Ishikawa (cell line): ENCODE data around the gene SELENOV.

Source experiments
- CEBPB ChIP-seq: IDR thresholded peaks from 2 replicates; pipeline ENCODE4 v1.6.1; 2012
- CREB1 ChIP-seq: IDR thresholded peaks from 2 replicates; pipeline ENCODE4 v1.6.1; 2012; ENCODE audit warnings: low read depth
- EGR1 ChIP-seq: IDR thresholded peaks from 2 replicates; pipeline ENCODE4 v1.6.1; 2012
- EP300 ChIP-seq: IDR thresholded peaks from 2 replicates; pipeline ENCODE4 v1.6.1; 2012; ENCODE audit warnings: borderline replicate concordance
- FOXM1 ChIP-seq: IDR thresholded peaks from 2 replicates; pipeline ENCODE4 v1.6.1; 2012; ENCODE audit warnings: low read depth, borderline replicate concordance
- NFIC ChIP-seq: IDR thresholded peaks from 2 replicates; pipeline ENCODE4 v1.6.1; 2012
- RAD21 ChIP-seq: IDR thresholded peaks from 2 replicates; pipeline ENCODE4 v1.6.1; 2012; ENCODE audit warnings: low read depth
- REST ChIP-seq: IDR thresholded peaks from 2 replicates; pipeline ENCODE4 v1.6.1; 2012; ENCODE audit warnings: low read depth, mild to moderate bottlenecking
- TAF1 ChIP-seq: IDR thresholded peaks from 2 replicates; pipeline ENCODE4 v1.6.1; 2012; ENCODE audit warnings: low read depth, mild to moderate bottlenecking
- TCF12 ChIP-seq: IDR thresholded peaks from 2 replicates; pipeline ENCODE4 v1.6.1; 2012; ENCODE audit warnings: low read depth
- TEAD4 ChIP-seq: IDR thresholded peaks from 2 replicates; pipeline ENCODE4 v1.6.1; 2012
- YY1 ChIP-seq: IDR thresholded peaks from 2 replicates; pipeline ENCODE4 v1.6.1; 2012; ENCODE audit warnings: low read depth
- ZBTB7A ChIP-seq: IDR thresholded peaks from 2 replicates; pipeline ENCODE4 v1.6.1; 2012; ENCODE audit warnings: low read depth
- TF ChIP-seq, protein P1 (sequence below): IDR thresholded peaks from 2 replicates; pipeline ENCODE4 v1.6.1; 2012
- TF ChIP-seq, protein P2 (sequence below): IDR thresholded peaks from 2 replicates; pipeline ENCODE4 v1.6.1; 2012

SELENOV gene

DNA sequence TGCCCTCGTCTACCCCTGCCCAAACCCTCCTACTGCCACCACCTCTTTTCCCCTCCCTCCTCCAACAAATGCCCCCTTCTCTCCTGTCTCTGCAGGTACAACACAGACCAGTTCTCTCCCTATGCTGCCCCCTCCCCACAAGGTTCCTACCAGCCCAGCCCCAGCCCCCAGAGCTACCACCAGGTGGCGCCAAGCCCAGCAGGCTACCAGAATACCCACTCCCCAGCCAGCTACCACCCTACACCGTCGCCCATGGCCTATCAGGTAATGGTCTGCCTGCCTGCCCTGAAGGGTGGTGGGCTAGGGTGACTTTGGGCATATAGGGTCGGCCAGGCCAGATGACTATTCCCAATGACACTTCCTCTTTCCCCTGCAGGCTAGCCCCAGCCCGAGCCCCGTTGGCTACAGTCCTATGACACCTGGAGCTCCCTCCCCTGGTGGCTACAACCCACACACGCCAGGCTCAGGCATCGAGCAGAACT lies 40.8 kb upstream of the SELENOV start:
- TF ChIP-seq YY1 (no peak), RAD21 (peak; percentile 38; the same call in 1 of the 2 replicates)

DNA sequence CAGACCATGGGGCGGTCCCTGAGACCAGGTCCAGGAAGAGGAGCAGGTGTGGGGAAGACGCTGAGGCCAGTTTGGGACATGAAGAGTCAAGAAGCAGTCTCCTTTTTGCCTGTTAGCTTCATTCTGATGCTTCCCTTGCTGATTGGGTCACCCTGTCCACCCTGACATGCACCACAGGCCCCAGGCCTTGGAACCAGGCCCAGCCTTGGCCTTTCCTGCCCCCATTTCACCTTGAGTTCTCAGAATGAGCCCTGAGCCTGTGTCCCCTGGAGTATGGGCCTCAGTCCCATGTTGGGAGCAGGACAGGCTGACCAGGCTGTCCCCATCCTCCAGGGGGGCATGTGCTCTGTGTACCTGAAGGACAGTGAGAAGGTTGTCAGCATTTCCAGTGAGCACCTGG lies 39.2 kb upstream of the SELENOV start:
- TF ChIP-seq EP300 = no peak
- no peak for TF ChIP-seq FOXM1
- no peak for TF ChIP-seq TEAD4
- TF ChIP-seq TAF1 = no peak
- TF ChIP-seq REST = no peak
- TF ChIP-seq CREB1 = no peak
- TF ChIP-seq EGR1 = no peak
- no peak for TF ChIP-seq ZBTB7A
- TF ChIP-seq TCF12 = no peak
- TF ChIP-seq CEBPB = no peak
- TF ChIP-seq, protein P1, sequence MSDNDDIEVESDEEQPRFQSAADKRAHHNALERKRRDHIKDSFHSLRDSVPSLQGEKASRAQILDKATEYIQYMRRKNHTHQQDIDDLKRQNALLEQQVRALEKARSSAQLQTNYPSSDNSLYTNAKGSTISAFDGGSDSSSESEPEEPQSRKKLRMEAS = no peak
- TF ChIP-seq, protein P2, sequence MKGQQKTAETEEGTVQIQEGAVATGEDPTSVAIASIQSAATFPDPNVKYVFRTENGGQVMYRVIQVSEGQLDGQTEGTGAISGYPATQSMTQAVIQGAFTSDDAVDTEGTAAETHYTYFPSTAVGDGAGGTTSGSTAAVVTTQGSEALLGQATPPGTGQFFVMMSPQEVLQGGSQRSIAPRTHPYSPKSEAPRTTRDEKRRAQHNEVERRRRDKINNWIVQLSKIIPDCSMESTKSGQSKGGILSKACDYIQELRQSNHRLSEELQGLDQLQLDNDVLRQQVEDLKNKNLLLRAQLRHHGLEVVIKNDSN = no peak
- no peak for TF ChIP-seq YY1
- TF ChIP-seq NFIC = no peak
- TF ChIP-seq RAD21 = no peak

- TF ChIP-seq EGR1 (no peak), TCF12 (no peak), FOXM1 (no peak), EP300 (no peak), CREB1 (no peak), RAD21 (no peak), CEBPB (no peak), YY1 (no peak), ZBTB7A (no peak), REST (no peak), NFIC (no peak), TAF1 (no peak), TEAD4 (no peak)
- TF ChIP-seq, protein P1 = no peak
- TF ChIP-seq, protein P2 = no peak
Observed at GRCh38 chr19:39479916-39480315, 35.0 kb upstream of the SELENOV start.

- TF ChIP-seq TAF1 (peak; percentile 99), TEAD4 (no peak), CEBPB (no peak), RAD21 (no peak), REST (no peak), YY1 (peak; percentile 97), TCF12 (peak; percentile 67; the same call in 1 of the 2 replicates), ZBTB7A (0 out of 2 replicates have a peak, but pooled peaks have one; percentile 21), EP300 (no peak), EGR1 (no peak), CREB1 (peak; percentile 80), NFIC (no peak), FOXM1 (no peak)
- TF ChIP-seq, protein P2 = peak; percentile 56; the same call in 1 of the 2 replicates
- TF ChIP-seq, protein P1 = peak; percentile 88
Observed at GRCh38 chr19:39480337-39481228, 34.4 kb upstream of the SELENOV start, which contains the start of gene TIMM50. TSS of gene TIMM50 (plus strand) at chr19:39480838. CDS start at chr19:39480854, 16 bp downstream.
